Natural killer cell (primary cell): Measurements from ENCODE around the gene UNC119. TPM values are rescaled to one million over a fixed set of nuclear protein-coding genes. Genes with fewer than 3 reads are reported as not detected.

Experiments used
- ATAC-seq, 3 donors: fragments of 150-1000 bp in 2 of 3; fragments of 200-7000 bp in 1 of 3; cut with Tn5 transposase; 1 replicate in 1 of 3; 2 replicates in 2 of 3; pipeline ENCODE4 v1.10.0; 2021; ENCODE audit warnings: mild to moderate bottlenecking in 2 of 3, moderate library complexity in 2 of 3
- DNase-seq, 2 donors: peaks; one replicate each; pipeline versions ENCODE4 v3.0.0 to v3.0.0-alpha.2; 2013 to 2021; ENCODE audit warnings: mixed read lengths in 1 of 2
- H3K27ac ChIP-seq: one replicate; pipeline ENCODE4 v1.5.1; 2013; ENCODE audit warnings: mild to moderate bottlenecking, low read length
- H3K27me3 ChIP-seq: one replicate; pipeline ENCODE4 v1.6.1; 2013; ENCODE audit warnings: low read length; ENCODE audit not compliant: control insufficient read depth, insufficient read depth
- H3K36me3 ChIP-seq: one replicate; pipeline ENCODE4 v1.6.1; 2013; ENCODE audit warnings: low read length; ENCODE audit not compliant: control insufficient read depth, insufficient read depth
- H3K4me1 ChIP-seq: one replicate; pipeline ENCODE4 v1.6.1; 2013; ENCODE audit warnings: low read length; ENCODE audit not compliant: control insufficient read depth, insufficient read depth
- H3K4me3 ChIP-seq: one replicate; pipeline ENCODE4 v1.5.1; 2013; ENCODE audit warnings: low read length
- H3K9me3 ChIP-seq: one replicate; pipeline ENCODE4 v1.6.1; 2013; ENCODE audit warnings: low read length; ENCODE audit not compliant: control insufficient read depth, insufficient read depth
- H3K27ac Mint-ChIP-seq, 2 donors: one replicate each; pipeline ENCODE4 v1.8.0; 2022; ENCODE audit warnings: mild to moderate bottlenecking in 2 of 2, mixed read lengths in 2 of 2, moderate library complexity in 1 of 2
- H3K27me3 Mint-ChIP-seq, 2 donors: one replicate each; pipeline ENCODE4 v1.8.0; 2022; ENCODE audit warnings: low read depth in 2 of 2, mixed read lengths in 2 of 2
- H3K36me3 Mint-ChIP-seq: one replicate; pipeline ENCODE4 v1.8.0; 2022; ENCODE audit warnings: mixed read lengths
- H3K4me1 Mint-ChIP-seq, 2 donors: one replicate each; pipeline ENCODE4 v1.8.0; 2022; ENCODE audit warnings: mixed read lengths in 2 of 2
- H3K4me3 Mint-ChIP-seq: one replicate; pipeline ENCODE4 v1.8.0; 2022; ENCODE audit warnings: mild to moderate bottlenecking, moderate library complexity, mixed read lengths
- H3K9me3 Mint-ChIP-seq, 2 donors: one replicate each; pipeline ENCODE4 v1.8.0; 2022; ENCODE audit warnings: mixed read lengths in 2 of 2
- WGBS: methylation state at CpG from one replicate; pipeline ENCODE4 v1.1.7; 2013; ENCODE audit warnings: missing lambda C conversion rate; ENCODE audit not compliant: insufficient coverage; 5-methylcytosine and 5-hydroxymethylcytosine counted together
- intact Hi-C: fragments of 100-400 bp; cut with micrococcal nuclease; formaldehyde crosslinking; loops from one replicate; pipeline ENCODE4 v1.14.2; 2022
- total RNA-seq, 4 donors: library from RNA; stranded (reverse); fragments of 120-200 nt in 1 of 4; gene quantifications; one replicate each; pipeline versions ENCODE4 v1.2.3 to v1.2.4, GENCODE V29; 2013 to 2022
- TF ChIP-seq, protein P1 (sequence below): fragments of 200-600 bp; IDR thresholded peaks from one replicate; pipeline ENCODE4 v1.8.0; 2022; ENCODE audit warnings: antibody characterized with exemption

UNC119 gene
- total RNA-seq, 3 donors from 2014 or later (not counting 1 experiment from before 2014, with no cell fraction given): 79.1 to 106 (median 79.3) TPM

DNA sequence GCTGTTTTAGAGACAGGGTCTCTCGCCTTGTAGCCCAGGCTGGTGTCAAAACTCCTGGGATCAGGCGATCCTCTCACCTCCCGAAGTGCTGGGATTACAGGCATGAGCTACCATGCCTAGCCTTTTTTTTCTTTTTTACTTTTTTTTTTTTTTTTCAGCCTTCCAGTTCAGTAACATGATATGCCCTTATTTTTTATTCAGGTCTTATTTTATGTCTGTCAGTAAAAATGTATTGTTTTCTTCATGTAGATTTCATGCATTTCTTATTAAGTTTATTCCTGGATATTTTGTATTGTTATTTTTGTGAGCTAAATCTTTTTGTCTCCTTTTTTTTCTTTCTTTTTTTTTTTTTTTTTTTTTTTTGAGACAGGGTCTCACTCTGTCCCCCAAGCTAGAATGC lies 49.0 kb downstream of the UNC119 start:
- 92% methylated on average over 3 of the region's 3 CpGs for WGBS

DNA sequence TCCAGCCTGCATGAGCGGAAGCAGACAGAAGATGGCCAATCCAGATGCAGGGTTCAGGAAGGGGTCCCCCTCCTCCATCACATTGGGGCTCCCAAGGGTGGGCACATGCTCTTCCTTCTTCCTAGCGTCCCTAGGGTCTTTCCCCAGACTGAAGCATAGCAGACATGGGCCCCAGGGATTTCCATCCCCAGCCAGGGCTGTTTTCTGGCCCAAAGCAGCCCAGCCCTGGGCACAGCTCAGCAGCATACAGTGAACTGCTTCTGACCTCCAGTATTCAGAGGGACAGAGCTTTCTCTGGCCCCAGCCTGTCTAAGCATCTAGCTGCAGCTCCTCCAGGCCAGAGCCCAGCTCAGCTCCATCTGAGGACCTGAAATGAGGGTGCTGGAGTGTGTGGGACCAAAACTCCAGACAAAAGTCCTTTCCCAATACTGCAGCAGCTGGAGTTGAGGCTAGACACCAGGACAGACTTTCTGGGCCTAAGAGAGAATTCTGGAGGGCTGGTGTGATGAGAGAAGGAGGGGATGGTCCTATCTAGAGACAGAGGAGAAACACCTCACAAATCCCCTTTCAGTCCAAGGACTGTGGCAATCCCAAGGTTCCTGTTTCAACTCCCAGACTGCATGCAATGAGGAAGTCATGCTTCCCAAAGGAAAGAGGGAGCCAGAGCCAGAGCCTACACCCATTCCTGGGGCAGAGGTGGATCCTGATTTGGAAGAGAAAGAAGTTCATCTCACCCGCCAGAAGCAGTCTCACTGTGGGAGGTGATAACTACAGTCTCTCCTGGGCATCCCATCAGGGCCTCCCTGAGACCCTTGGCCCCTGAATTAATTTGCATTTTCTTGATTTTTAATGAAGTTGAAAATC lies 50.8 kb downstream of the UNC119 start:
- no peaks in the 10 kb centered on the region for H3K9me3 ChIP-seq
- no peaks in the 10 kb centered on the region for H3K27me3 ChIP-seq
- H3K27ac ChIP-seq: no peak overlapping the region
- H3K4me3 ChIP-seq: no peak overlapping the region
- no peaks in the 10 kb centered on the region for H3K36me3 ChIP-seq
- H3K27me3 Mint-ChIP-seq: peaks cover 8 to 11% of the 10 kb centered on the region in 2 donors
- 83% methylated on average over 3 of the region's 3 CpGs for WGBS
- H3K27ac Mint-ChIP-seq: no peak overlapping the region
- no peak for ATAC-seq
- H3K36me3 Mint-ChIP-seq: no peaks in the 10 kb centered on the region
- no peak for DNase-seq
- H3K4me1 Mint-ChIP-seq: no peaks in the 10 kb centered on the region
- TF ChIP-seq, protein P1, sequence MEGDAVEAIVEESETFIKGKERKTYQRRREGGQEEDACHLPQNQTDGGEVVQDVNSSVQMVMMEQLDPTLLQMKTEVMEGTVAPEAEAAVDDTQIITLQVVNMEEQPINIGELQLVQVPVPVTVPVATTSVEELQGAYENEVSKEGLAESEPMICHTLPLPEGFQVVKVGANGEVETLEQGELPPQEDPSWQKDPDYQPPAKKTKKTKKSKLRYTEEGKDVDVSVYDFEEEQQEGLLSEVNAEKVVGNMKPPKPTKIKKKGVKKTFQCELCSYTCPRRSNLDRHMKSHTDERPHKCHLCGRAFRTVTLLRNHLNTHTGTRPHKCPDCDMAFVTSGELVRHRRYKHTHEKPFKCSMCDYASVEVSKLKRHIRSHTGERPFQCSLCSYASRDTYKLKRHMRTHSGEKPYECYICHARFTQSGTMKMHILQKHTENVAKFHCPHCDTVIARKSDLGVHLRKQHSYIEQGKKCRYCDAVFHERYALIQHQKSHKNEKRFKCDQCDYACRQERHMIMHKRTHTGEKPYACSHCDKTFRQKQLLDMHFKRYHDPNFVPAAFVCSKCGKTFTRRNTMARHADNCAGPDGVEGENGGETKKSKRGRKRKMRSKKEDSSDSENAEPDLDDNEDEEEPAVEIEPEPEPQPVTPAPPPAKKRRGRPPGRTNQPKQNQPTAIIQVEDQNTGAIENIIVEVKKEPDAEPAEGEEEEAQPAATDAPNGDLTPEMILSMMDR: no peak
- no peaks in the 10 kb centered on the region for H3K4me1 ChIP-seq
- H3K9me3 Mint-ChIP-seq: no peaks in the 10 kb centered on the region
- no peak overlapping the region for H3K4me3 Mint-ChIP-seq
- intact Hi-C loops: no loop called here

More for the DNA sequence above, 49.0 kb downstream of the UNC119 start:
- no peaks in the 10 kb centered on the region for H3K36me3 Mint-ChIP-seq
- H3K27me3 Mint-ChIP-seq: peaks cover 8 to 14% of the 10 kb centered on the region in 2 donors
- TF ChIP-seq, protein P1: no peak
- H3K36me3 ChIP-seq: no peaks in the 10 kb centered on the region
- H3K27ac Mint-ChIP-seq: no peak overlapping the region
- H3K4me1 Mint-ChIP-seq: no peaks in the 10 kb centered on the region
- no peak for DNase-seq
- H3K4me3 Mint-ChIP-seq: no peak overlapping the region
- no peaks in the 10 kb centered on the region for H3K9me3 ChIP-seq
- H3K9me3 Mint-ChIP-seq: no peaks in the 10 kb centered on the region
- no peaks in the 10 kb centered on the region for H3K27me3 ChIP-seq
- no peak for ATAC-seq
- no peak overlapping the region for H3K27ac ChIP-seq
- intact Hi-C loops: no loop called here
- no peak overlapping the region for H3K4me3 ChIP-seq
- H3K4me1 ChIP-seq: no peaks in the 10 kb centered on the region

DNA sequence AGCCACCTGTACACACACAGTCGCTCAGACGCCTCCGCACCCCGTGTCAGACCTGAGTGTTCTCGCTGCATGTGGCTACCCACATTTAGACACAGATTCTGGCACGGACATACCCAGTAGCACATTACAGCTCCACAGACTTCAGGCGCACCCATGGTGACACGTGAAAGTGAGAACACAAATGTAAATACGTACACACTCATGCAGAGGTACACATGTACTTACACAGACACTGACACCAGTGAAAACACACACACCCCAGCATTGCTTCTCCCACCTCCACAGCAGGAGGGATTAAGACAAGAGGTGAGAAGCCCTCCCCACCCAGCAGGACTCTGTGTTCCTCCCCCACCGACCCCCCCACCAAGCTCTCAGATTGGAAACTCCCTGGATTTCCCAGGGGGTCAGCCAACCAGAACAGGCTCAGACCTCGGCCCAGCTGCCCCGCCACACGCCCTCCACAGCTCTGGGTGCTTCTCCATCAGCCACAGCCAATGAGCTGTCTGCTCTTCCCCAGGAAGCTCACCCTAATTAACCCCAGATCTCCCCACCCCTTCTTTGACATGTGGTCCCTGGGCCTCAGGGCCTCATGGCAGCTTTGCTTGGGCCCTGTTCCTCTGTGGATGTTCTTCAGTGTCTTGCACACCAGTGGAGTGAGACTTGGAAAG lies 51.6 kb downstream of the UNC119 start:
- ATAC-seq (peak in 1 of 3 donors; percentile 48), DNase-seq (no peak)
- TF ChIP-seq, protein P1: no peak
- Mint-ChIP-seq H3K4me3 (no peak overlapping the region), H3K4me1 (no peaks in the 10 kb centered on the region), H3K27me3 (peaks cover 8 to 11% of the 10 kb centered on the region in 2 donors), H3K27ac (no peak overlapping the region), H3K36me3 (no peaks in the 10 kb centered on the region), H3K9me3 (no peaks in the 10 kb centered on the region)
- H3K4me3 ChIP-seq: no peak overlapping the region
- H3K4me1 ChIP-seq: no peaks in the 10 kb centered on the region
- H3K9me3 ChIP-seq: no peaks in the 10 kb centered on the region
- no peaks in the 10 kb centered on the region for H3K27me3 ChIP-seq
- 66% methylated on average over 13 of the region's 13 CpGs for WGBS
- intact Hi-C loops: no loop called here
- no peaks in the 10 kb centered on the region for H3K36me3 ChIP-seq
- H3K27ac ChIP-seq: no peak overlapping the region
